Suppressor macrophage treated with lipopolysaccharide for 4 hours (primary cell): ENCODE measurements around the gene GPRC5B.

Experiments
- DNase-seq: peaks from one replicate; pipeline ENCODE4 v3.0.0-alpha.2; 2020

The GPRC5B gene

GRCh38 chr16:19809121-19809635, 75.5 kb downstream of the GPRC5B start:
- peak; percentile 13 for DNase-seq

DNA sequence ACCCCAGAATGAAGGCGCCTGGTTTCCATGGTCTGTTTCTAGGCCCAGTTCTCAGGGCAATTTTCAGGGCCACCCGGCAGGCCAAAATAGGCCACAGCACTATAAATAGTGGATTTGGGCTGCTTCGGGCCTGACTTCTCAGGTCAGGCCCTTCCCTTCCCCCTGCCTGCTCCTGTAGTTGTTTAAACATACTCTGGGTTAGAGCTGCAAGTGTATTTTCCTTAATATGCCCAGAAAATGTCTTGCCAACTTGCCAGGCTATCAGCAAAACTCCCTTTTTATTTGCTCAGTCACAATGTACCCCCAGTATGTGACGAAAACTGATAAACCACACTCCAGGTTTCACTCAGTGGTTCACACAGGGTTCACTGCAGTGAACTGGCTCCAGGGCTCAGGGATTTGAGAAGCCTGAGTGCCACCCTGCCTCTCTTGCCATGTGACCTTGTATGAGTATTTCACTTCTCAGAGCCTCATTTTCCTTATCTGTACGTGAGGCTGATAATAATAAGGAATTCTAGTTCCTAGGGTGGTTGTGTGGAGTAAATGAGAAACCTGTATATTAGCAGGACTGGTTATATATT, 76.5 kb downstream of the GPRC5B start:
- DNase-seq = no peak
